SIG-M5 (cell line): ENCODE measurements around the gene NIPBL.
"Not testable (repeated sequence)": the region's sequence is repeated elsewhere in the genome, so short reads cannot be mapped to it uniquely, and the experiment has no call there.

Experiments
- DNase-seq: peaks from one replicate; lab custom pipeline; 2025; lab: John Stamatoyannopoulos, UW

Gene NIPBL

GRCh38 chr5:36948650-36949049 is 72.1 kb downstream of the NIPBL start:
- no peak for DNase-seq

- no peak for DNase-seq
These were observed 73.0 kb downstream of the NIPBL start for GRCh38 chr5:36949593-36949992.

GRCh38 chr5:36950586-36951457 is 74.3 kb downstream of the NIPBL start:
- DNase-seq: no peak

GRCh38 chr5:36953043-36953442 is 76.5 kb downstream of the NIPBL start:
- DNase-seq: no peak

GRCh38 chr5:36957953-36958537 is 81.5 kb downstream of the NIPBL start:
- DNase-seq: no peak

- no peak for DNase-seq
These were observed 82.0 kb downstream of the NIPBL start for GRCh38 chr5:36958612-36959011.

- no peak for DNase-seq
These were observed 88.6 kb downstream of the NIPBL start for GRCh38 chr5:36965179-36965578.

GRCh38 chr5:36969700-36970395 is 93.3 kb downstream of the NIPBL start:
- no peak for DNase-seq

- no peak for DNase-seq
These were observed 101.6 kb downstream of the NIPBL start for GRCh38 chr5:36978196-36978595.

- no peak for DNase-seq
These were observed 105.6 kb downstream of the NIPBL start for GRCh38 chr5:36982146-36982545.

GRCh38 chr5:36985387-36985786 is 108.8 kb downstream of the NIPBL start:
- DNase-seq: no peak

- DNase-seq: no peak
These were observed 111.8 kb downstream of the NIPBL start for GRCh38 chr5:36988396-36988795.

- DNase-seq: no peak
These were observed 122.0 kb downstream of the NIPBL start for GRCh38 chr5:36998578-36998977.

GRCh38 chr5:37002176-37002751 is 125.7 kb downstream of the NIPBL start:
- DNase-seq: no peak

- DNase-seq: no peak
These were observed 128.7 kb downstream of the NIPBL start for GRCh38 chr5:37005252-37005651.

GRCh38 chr5:37005946-37006540 is 129.5 kb downstream of the NIPBL start:
- no peak for DNase-seq

GRCh38 chr5:37013181-37013580 is 136.6 kb downstream of the NIPBL start:
- not testable (repeated sequence) for DNase-seq

- no peak for DNase-seq
These were observed 137.8 kb downstream of the NIPBL start for GRCh38 chr5:37014321-37014720.

- DNase-seq: no peak
These were observed 139.5 kb downstream of the NIPBL start for GRCh38 chr5:37015795-37016666.

GRCh38 chr5:37028910-37029309 is 152.3 kb downstream of the NIPBL start:
- DNase-seq: no peak

GRCh38 chr5:37029436-37029835 is 152.9 kb downstream of the NIPBL start:
- DNase-seq: no peak
